ENCODE measurements around the gene AZU1. TPM values are rescaled to one million over a fixed set of nuclear protein-coding genes. Genes with fewer than 3 reads are reported as not detected.

The AZU1 gene
- total RNA-seq, 1 donor from 2014 or later: 1.3 TPM

DNA sequence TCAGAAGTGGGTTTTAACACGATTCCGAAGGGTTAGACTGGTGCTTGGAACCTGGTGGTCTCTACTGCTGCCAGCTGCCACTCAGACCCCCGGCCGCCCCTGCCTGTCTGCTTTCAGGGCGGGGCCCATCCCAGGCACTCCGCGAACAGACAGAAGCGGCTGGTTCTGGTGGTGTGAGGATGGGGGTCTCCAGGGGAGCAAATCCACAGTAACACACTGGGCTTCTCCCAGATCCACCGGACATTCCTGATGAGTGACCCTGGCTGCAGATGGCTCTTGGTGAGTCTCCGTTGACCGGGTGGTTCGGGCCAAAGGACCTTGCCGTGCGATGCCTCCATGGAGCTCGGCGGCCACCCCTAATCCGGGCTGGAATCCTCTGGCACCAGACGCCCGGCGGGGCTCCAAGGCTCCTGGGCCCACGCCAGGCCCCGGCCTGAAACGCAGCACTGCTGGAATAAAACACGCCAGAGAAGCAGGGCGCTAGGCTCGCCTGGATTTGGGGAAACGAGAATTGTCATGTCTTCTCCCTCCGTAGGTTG, 32.5 kb upstream of the AZU1 start:
- H3K27me3 Mint-ChIP-seq: peaks cover 1% of the 10 kb centered on the region
- H3K27ac Mint-ChIP-seq: no peak overlapping the region
- no peaks in the 10 kb centered on the region for H3K9me3 Mint-ChIP-seq
- DNase-seq (no peak), ATAC-seq (ENCODE audit: low read depth) (no peak)
- intact Hi-C loops (cut with micrococcal nuclease): loop anchor here (5.0 kb wide), 3 partner anchors 112 to 857 kb away; partner anchors contain the start of genes MBD3 and TCF3
- TF ChIP-seq, protein P1, sequence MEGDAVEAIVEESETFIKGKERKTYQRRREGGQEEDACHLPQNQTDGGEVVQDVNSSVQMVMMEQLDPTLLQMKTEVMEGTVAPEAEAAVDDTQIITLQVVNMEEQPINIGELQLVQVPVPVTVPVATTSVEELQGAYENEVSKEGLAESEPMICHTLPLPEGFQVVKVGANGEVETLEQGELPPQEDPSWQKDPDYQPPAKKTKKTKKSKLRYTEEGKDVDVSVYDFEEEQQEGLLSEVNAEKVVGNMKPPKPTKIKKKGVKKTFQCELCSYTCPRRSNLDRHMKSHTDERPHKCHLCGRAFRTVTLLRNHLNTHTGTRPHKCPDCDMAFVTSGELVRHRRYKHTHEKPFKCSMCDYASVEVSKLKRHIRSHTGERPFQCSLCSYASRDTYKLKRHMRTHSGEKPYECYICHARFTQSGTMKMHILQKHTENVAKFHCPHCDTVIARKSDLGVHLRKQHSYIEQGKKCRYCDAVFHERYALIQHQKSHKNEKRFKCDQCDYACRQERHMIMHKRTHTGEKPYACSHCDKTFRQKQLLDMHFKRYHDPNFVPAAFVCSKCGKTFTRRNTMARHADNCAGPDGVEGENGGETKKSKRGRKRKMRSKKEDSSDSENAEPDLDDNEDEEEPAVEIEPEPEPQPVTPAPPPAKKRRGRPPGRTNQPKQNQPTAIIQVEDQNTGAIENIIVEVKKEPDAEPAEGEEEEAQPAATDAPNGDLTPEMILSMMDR (IDR thresholded peaks at IDR 0.05): no peak
- H3K4me1 Mint-ChIP-seq: peaks cover 21% of the 10 kb centered on the region
- H3K4me3 Mint-ChIP-seq: peak overlapping the region; percentile 32
- ChIA-PET POLR2A (interaction anchor here (0.6 kb wide), 1 partner anchor 167 kb away, joined by 7 read pairs; no protein-coding TSS in a partner anchor), CTCF (no interaction called here)
- peaks cover 15% of the 10 kb centered on the region for H3K36me3 Mint-ChIP-seq (ENCODE audit: low read depth)

GRCh38 chr19:795691-796581, 31.7 kb upstream of the AZU1 start:
- CTCF ChIA-PET: no interaction called here
- ATAC-seq (ENCODE audit: low read depth) (no peak), DNase-seq (no peak)
- Mint-ChIP-seq H3K4me1 (peaks cover 27% of the 10 kb centered on the region), H3K27ac (no peak overlapping the region), H3K9me3 (no peaks in the 10 kb centered on the region), H3K4me3 (peak overlapping the region; percentile 89), H3K27me3 (peaks cover 1% of the 10 kb centered on the region), H3K36me3 (ENCODE audit: low read depth) (peaks cover 21% of the 10 kb centered on the region)
- TF ChIP-seq, protein P1 (IDR thresholded peaks at IDR 0.05): no peak
- POLR2A ChIA-PET: interaction anchor here (0.6 to 1.2 kb wide), 3 partner anchors 97 to 168 kb away, joined by 4 to 7 read pairs (median 6); partner anchors contain the start of genes MED16, POLRMT and RNU6-9
- intact Hi-C loops (cut with micrococcal nuclease): loop anchor here (2.0 to 5.0 kb wide), 6 partner anchors 67 to 856 kb away; partner anchors contain the start of genes CDC34, CIRBP, MBD3 and TCF3

DNA sequence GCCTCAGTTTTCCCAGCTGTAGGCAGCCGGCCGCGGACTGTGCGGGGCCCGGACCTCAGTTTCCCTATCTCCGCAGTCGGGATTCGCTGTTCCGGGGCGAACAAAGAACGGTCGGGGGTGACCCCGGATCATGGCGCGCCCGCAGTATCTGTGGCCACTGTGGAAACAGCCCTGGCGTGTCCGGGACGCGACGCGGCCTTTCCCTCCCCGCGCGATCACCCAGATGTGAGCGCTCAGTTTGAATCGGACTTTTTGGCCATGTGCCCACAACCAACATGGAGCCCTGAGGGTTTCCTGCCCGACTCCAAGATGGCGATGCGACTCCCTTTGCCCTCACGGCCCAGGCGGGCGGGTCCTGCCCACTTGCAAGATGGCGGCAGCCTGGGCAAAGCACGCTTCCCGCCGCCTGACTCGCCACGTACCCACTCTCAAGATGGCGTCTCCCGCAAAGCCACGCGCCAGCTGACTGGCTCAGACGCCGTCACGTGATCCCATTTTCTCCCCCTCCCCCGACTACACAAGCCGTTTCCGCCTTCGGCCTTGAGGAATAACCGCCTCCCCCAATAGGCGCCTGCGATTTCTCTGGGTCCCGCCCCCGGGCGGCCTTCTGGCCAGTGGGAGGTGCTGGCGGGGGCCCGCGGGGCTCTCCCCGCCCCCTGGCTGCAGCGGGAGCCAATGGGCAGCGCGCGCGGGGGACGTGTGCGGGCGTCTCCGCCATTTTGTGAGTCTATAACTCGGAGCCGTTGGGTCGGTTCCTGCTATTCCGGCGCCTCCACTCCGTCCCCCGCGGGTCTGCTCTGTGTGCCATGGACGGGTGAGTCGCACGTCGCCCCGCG, 30.7 kb upstream of the AZU1 start, which contains the start of gene PTBP1:
TSS of gene PTBP1 (plus strand) at position 761 of the 836 bp plus-strand sequence. CDS start at position 807, 46 bp downstream.
- peaks cover 27% of the 10 kb centered on the region for H3K36me3 Mint-ChIP-seq (ENCODE audit: low read depth)
- H3K27me3 Mint-ChIP-seq: peaks cover under 1% of the 10 kb centered on the region
- peak within 1 kb of the TSS; percentile 89 for H3K4me3 Mint-ChIP-seq
- CTCF ChIA-PET: no interaction called here
- intact Hi-C loops (cut with micrococcal nuclease): loop anchor here (1.0 to 5.0 kb wide), 13 partner anchors 66 to 855 kb away; partner anchors contain the start of genes ATP5F1D, BSG, CDC34 and CIRBP
- DNase-seq (peak; percentile 97), ATAC-seq (ENCODE audit: low read depth) (peak; percentile 86)
- POLR2A ChIA-PET: interaction anchor here (0.6 to 1.9 kb wide), 15 partner anchors 44 to 1765 kb away, joined by 3 to 8 read pairs (median 3); partner anchors contain the start of genes CIRBP, MED16, POLRMT and PRTN3
- peak within 1 kb of the TSS; percentile 79 for H3K27ac Mint-ChIP-seq
- TF ChIP-seq, protein P1 (IDR thresholded peaks at IDR 0.05): no peak
- no peaks in the 10 kb centered on the region for H3K9me3 Mint-ChIP-seq
- H3K4me1 Mint-ChIP-seq: peaks cover 34% of the 10 kb centered on the region

GRCh38 chr19:797528-798414, 29.9 kb upstream of the AZU1 start:
- Mint-ChIP-seq H3K27ac (peak overlapping the region; percentile 76), H3K4me3 (peak overlapping the region; percentile 89), H3K4me1 (peaks cover 39% of the 10 kb centered on the region), H3K9me3 (no peaks in the 10 kb centered on the region), H3K36me3 (ENCODE audit: low read depth) (peaks cover 30% of the 10 kb centered on the region), H3K27me3 (no peaks in the 10 kb centered on the region)
- intact Hi-C loops (cut with micrococcal nuclease): loop anchor here (1.0 to 5.0 kb wide), 13 partner anchors 65 to 855 kb away; partner anchors contain the start of genes ATP5F1D, BSG, CDC34 and CIRBP
- CTCF ChIA-PET: no interaction called here
- ATAC-seq (ENCODE audit: low read depth) (peak; percentile 21), DNase-seq (peak; percentile 86)
- POLR2A ChIA-PET: interaction anchor here (0.6 to 1.9 kb wide), 7 partner anchors 11 to 1764 kb away, joined by 3 to 8 read pairs (median 3); partner anchors contain the start of gene WDR18
- TF ChIP-seq, protein P1 (IDR thresholded peaks at IDR 0.05): no peak
